ENCODE results near the gene TNFRSF21.
"Not testable (repeated sequence)": the region's sequence is repeated elsewhere in the genome, so short reads cannot be mapped to it uniquely, and the experiment has no call there.

Gene TNFRSF21

DNA sequence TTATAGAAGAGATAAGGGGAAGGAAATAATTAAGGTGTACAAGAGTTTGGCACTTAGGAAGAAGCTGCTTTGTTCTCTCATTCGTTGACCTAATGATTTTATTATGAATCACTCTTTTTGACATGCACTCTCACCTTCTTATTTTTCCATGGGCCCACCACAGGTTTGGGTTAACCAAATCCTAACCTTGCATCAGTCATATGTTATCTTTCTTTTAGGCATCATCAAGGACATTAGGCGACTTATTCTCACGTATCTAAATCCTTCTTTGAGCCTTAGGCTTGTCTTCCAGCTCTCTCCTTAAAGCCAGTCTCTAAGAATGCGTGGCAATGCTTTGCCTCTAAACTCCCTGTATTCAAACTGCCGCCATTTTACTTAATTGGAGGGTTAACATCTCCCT, 58.3 kb downstream of the TNFRSF21 start:
- DNase-seq (ENCODE audit: low spot score) = no peak

GRCh38 chr6:47250302-47250701, 59.4 kb downstream of the TNFRSF21 start:
- no peak for DNase-seq (ENCODE audit: low spot score)

- no peak for DNase-seq (ENCODE audit: low spot score)
These were observed 61.3 kb downstream of the TNFRSF21 start for GRCh38 chr6:47248446-47248845.

- DNase-seq (ENCODE audit: low spot score) = peak; percentile 17
These were observed 62.4 kb downstream of the TNFRSF21 start for GRCh38 chr6:47247227-47247797.

GRCh38 chr6:47246551-47246950, 63.2 kb downstream of the TNFRSF21 start:
- no peak for DNase-seq (ENCODE audit: low spot score)

GRCh38 chr6:47245745-47246371, 63.8 kb downstream of the TNFRSF21 start:
- no peak for DNase-seq (ENCODE audit: low spot score)

DNA sequence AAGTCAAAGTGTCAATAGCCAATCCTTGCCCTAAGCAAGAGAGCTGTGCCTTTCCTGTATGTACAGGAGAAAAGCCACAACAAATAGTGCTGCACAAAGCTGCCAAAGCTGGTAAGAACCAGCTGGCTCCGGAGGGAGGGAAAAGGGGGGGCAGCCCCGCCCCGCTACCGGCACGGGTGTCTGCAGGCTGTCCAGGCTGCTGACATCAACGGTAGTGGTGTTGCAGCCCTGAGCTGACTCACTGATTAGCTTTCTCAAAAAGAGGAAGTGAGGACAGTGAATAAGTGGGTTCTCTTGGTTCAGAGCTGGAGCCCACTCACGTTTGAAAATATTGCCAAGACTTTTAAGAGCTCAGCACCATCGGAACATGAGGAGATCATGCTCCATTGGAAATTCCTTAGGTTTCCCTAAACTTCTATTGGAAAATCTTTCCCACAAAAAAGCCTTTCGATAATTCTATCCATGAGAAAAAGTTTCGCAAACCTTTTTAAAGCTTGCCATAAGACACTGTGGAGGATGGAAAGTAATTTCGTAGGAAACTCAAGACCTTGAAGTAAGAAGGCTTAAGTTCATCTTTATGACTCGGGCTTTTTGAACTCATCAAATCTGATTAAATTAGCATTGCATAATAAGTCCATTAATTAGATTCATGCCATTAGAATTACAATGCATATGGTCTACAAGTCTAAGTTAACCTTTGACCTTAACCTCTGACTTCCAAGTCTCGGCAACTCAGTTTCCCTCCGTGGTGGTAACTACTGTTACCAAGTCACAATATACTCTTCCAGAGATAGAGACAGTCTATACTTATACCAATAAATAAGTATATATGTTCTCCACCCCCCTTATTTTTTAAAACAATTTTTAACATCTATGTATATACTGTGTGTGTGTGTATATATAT, 67.0 kb downstream of the TNFRSF21 start:
- DNase-seq (ENCODE audit: low spot score) = peak; percentile 88

- DNase-seq (ENCODE audit: low spot score) = no peak
These were observed 67.8 kb downstream of the TNFRSF21 start for GRCh38 chr6:47241742-47242482.

DNA sequence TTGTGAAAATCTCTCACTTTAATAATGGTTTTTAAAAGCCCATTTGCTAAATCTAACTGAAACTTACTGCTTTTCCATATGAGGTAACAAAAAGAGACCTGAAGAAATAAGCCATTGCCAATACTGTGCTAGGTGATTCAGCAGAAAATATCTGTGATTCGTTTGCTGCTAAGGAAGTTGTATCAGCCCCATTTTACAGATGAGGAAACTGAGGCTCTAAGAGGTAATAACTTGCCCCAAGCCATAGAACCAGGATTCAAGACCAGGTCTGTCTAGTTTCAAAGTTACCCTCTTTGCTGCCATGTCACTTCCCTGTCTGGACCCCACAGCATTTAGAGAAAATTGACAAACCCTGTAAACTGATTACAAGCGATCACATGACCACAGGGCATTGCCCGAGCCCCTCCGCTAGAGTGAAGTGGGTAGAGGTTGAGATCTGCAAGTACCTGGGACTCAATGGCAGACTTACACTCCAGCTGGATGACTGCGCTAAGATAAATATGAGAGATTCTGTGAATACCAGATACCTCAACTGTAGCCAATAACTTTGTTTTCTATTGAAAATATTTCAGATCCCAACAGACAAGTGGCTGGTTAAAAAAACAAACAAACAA, 69.3 kb downstream of the TNFRSF21 start:
- no peak for DNase-seq (ENCODE audit: low spot score)

GRCh38 chr6:47239546-47239945, 70.2 kb downstream of the TNFRSF21 start:
- no peak for DNase-seq (ENCODE audit: low spot score)

- no peak for DNase-seq (ENCODE audit: low spot score)
These were observed 71.2 kb downstream of the TNFRSF21 start for GRCh38 chr6:47238456-47238995.

- no peak for DNase-seq (ENCODE audit: low spot score)
These were observed 72.5 kb downstream of the TNFRSF21 start for GRCh38 chr6:47237196-47237595.

GRCh38 chr6:47235964-47236760, 73.5 kb downstream of the TNFRSF21 start:
- DNase-seq (ENCODE audit: low spot score) = no peak

- no peak for DNase-seq (ENCODE audit: low spot score)
These were observed 74.3 kb downstream of the TNFRSF21 start for GRCh38 chr6:47235421-47235820.

GRCh38 chr6:47234266-47234933, 75.3 kb downstream of the TNFRSF21 start:
- DNase-seq (ENCODE audit: low spot score) = no peak

DNA sequence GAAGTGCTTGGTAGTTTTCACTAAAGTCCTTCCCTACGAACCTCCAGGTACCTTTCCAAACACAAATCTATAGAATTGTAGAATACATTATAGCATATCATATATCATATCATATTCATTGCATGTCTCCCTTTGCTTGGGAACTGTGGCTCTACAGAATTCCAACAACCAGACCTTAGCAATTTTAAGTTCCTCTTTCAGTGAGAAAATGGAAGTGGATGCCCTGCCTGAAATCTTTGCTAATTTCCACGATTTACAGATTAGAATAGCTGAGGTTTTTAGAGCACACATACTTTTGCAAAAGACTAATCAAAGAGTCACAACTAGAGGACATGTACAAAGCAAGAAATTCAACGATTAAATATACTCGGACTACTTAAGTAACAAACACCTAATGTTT, 78.6 kb downstream of the TNFRSF21 start:
- no peak for DNase-seq (ENCODE audit: low spot score)

DNA sequence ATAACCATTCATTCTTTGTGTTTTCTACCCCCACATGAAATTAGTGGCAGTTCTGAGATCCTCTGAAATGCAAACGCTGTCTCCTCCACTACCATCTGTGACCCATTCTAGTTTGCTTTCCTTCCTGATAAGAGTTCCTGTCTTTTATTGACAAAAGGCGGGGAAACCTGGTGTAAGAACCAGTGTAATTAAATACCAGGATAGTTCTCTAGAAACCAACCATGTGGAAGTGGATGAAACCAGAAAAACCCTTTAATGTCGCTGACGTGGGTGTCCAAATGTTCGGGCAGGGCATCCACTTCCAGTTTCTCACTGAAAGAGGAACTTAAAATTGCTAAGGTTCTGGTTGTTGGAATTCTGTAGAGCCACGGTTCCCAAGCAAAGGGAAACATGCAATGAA, 79.1 kb downstream of the TNFRSF21 start:
- DNase-seq (ENCODE audit: low spot score) = no peak

DNA sequence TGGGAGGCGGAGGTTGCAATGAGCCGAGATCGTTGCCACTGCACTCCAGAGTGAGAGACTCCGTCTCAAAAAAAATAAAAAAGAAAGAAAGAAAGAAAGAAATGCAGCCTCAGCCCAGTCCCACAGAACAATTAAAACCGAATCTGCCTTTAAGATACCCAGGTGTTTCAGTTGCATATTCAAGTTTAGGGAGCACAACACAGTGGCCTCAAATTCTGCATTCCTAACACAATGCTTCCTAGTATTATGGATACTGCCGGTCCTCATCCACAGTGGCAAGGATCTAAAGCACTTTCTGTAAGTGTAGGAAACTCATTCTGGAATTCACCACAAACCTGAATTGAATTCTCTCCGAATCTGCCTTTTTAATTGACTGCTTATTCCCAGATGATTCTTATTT, 80.5 kb downstream of the TNFRSF21 start:
- no peak for DNase-seq (ENCODE audit: low spot score)

- not testable (repeated sequence) for DNase-seq (ENCODE audit: low spot score)
These were observed 81.6 kb downstream of the TNFRSF21 start for GRCh38 chr6:47228093-47228492.

DNA sequence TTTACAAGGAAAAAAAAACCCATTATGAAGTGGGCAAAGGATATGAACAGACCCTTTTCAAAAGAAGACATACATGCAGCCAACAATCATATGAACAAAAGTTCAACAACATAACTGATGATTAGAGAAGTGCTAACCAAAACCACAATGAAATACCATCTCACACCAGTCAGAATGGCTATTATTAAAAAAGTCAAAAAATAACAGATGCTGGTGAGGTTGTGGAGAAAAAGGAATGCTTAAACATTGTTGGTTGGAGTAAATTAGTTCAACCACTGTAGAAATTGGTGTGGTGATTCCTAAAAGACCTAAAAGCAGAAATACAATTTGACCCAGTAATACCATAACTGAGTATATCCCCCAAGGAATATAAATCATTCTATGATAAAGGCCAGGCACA, 86.5 kb downstream of the TNFRSF21 start:
- not testable (repeated sequence) for DNase-seq (ENCODE audit: low spot score)

All from GM03348 (cell line).